ENCODE results near the gene TEAD1.

- TF ChIP-seq CTCF (IDR thresholded peaks at IDR 0.05) (no peak), POLR2A (IDR thresholded peaks at IDR 0.05) (no peak)
These were observed 8.1 kb downstream of the TEAD1 start for GRCh38 chr11:12682288-12682687.

Data from tibial nerve (tissue), 3 donors.